ENCODE data around the gene ABCB11. TPM values are rescaled to one million over a fixed set of nuclear protein-coding genes. Genes with fewer than 3 reads are reported as not detected.

ABCB11 gene
- 1.2 TPM for total RNA-seq

GRCh38 chr2:169031202-169031601 lies at the start of gene ABCB11:
ABCB11 (minus strand) TSS chr2:169031324; CDS start chr2:169018125, 13,199 bp downstream.

GRCh38 chr2:169069341-169069740 lies 38.2 kb upstream of the ABCB11 start, which contains the start of gene DHRS9:
DHRS9 (plus strand) TSS chr2:169069563; CDS start chr2:169081582, 12,019 bp downstream.

GRCh38 chr2:168901003-168901402 lies 130.1 kb downstream of the ABCB11 start, which contains the start of gene G6PC2:
G6PC2 (plus strand) TSS chr2:168901291; CDS start chr2:168901332, 41 bp downstream.

GRCh38 chr2:168890006-168890782 lies 140.9 kb downstream of the ABCB11 start, which contains the start of gene SPC25:
SPC25 (minus strand) TSS chr2:168890430; CDS start chr2:168889519, 911 bp downstream.

Other genes starting within 250 kb of the ABCB11 start
- gene NOSTRIN, start 228.7 kb downstream of the ABCB11 start, total RNA-seq: 6.0 TPM
- gene SPC25, start 140.9 kb downstream of the ABCB11 start, total RNA-seq: 9.2 TPM
- gene G6PC2, start 130.0 kb downstream of the ABCB11 start, total RNA-seq: not detected
- gene DHRS9, start 38.2 kb upstream of the ABCB11 start, total RNA-seq: 1.6 TPM

All from diencephalon (tissue), 1 donor.